Measurements from ENCODE around the gene MVB12A. TPM values are rescaled to one million over a fixed set of nuclear protein-coding genes. Genes with fewer than 3 reads are reported as not detected.
A peak's percentile ranks its signal among the peaks of the same experiment; 100 is the strongest.

MVB12A gene
- total and polyA plus RNA-seq, 9 of the 15 experiments (the other 6 are each of a cell fraction or from before 2014, with no cell fraction given) = 1.2 to 46.2 (median 22.4) TPM

DNA sequence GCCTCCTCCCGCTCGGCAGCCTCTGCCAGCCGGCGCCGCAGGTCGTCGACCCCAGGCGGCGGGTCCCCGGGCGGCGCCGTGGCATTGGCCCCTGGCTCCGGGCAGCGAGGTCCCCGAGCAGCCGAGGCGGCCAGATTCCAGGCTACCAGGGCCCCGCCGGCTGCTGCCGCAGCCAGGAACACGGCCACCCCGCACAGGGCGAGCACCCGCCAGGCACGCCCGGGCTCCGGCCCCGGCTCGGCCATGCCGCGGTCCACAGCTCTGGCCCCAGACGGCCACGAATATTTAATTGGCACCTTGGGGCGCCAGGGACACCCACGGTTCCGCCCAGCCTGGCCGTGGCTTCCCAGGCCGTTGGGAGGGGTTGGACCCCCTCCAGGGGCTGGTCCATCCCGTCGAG lies 25.9 kb upstream of the MVB12A start, which contains the start of gene CCDC194:
CCDC194 (minus strand) TSS at position 283 of the 400 bp plus-strand sequence; CDS start at position 245, 38 bp downstream.
- H3K9me3 ChIP-seq (replicated peaks; ENCODE audit: control insufficient read depth, insufficient read depth, low read depth, low read length) = peaks cover 7% of the 10 kb centered on the region
- intact Hi-C loops (cut with micrococcal nuclease) = loop anchor here (2.0 kb wide), 2 partner anchors 25 to 55 kb away; partner anchors contain the start of gene TMEM221
- no peak for ATAC-seq
- H3K4me1 ChIP-seq (replicated peaks in 1 of 2; ENCODE audit: control insufficient read depth in 2 of 2, insufficient read depth in 2 of 2, low read length in 2 of 2) = peaks cover 25 to 41% of the 10 kb centered on the region in 2 experiments
- ChIA-PET POLR2A (interaction anchor here (0.7 to 1.3 kb wide), 4 partner anchors 11 to 201 kb away, joined by 3 to 7 read pairs (median 3); partner anchors contain the start of genes BST2 and USHBP1), CTCF (ENCODE audit: low intra/inter-chr PET ratio) (interaction anchor here (0.9 to 2.0 kb wide), 3 partner anchors 26 to 72 kb away, joined by 3 to 14 read pairs (median 10); partner anchors contain the start of gene MVB12A)
- no TSS peak for BruUV-seq (replicated peaks)
- TF ChIP-seq HDAC8 (tag; IDR thresholded peaks at IDR 0.05) = no peak
- TF ChIP-seq, protein P1, sequence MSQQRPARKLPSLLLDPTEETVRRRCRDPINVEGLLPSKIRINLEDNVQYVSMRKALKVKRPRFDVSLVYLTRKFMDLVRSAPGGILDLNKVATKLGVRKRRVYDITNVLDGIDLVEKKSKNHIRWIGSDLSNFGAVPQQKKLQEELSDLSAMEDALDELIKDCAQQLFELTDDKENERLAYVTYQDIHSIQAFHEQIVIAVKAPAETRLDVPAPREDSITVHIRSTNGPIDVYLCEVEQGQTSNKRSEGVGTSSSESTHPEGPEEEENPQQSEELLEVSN (IDR thresholded peaks at IDR 0.05; ENCODE audit: borderline replicate concordance in 1 of 2, extremely low read depth in 1 of 2, insufficient read depth in 1 of 2, insufficient read length in 1 of 2, low read depth in 1 of 2, low read length in 1 of 2, poor library complexity in 1 of 2, severe bottlenecking in 1 of 2) = no peak
- peak; percentile 40; the same call in 1 of the 2 replicates for TF ChIP-seq HNRNPL (IDR thresholded peaks at IDR 0.05; ENCODE audit: low read depth, low read length)
- TF ChIP-seq POLR2G (IDR thresholded peaks at IDR 0.05; ENCODE audit: low read depth, low read length) = peak; percentile 72
- FAIRE-seq = no peak
- no peaks in the 10 kb centered on the region for H3K79me2 ChIP-seq (ENCODE audit: control insufficient read depth, insufficient read depth, low read length)
- no peaks in the 10 kb centered on the region for H3K9me1 ChIP-seq (ENCODE audit: control insufficient read depth, insufficient read depth, low read length)
- H3K9ac ChIP-seq (ENCODE audit: insufficient read depth in 1 of 2, low read depth in 2 of 2, low read length in 2 of 2) = no peak within 1 kb of the TSS
- DNase-seq (ENCODE audit: extremely low read depth in 1 of 4, low spot score in 3 of 4) = no peak
- no peaks in the 10 kb centered on the region for H4K20me1 ChIP-seq (replicated peaks; ENCODE audit: control insufficient read depth, insufficient read depth, low read length)
- no peak within 1 kb of the TSS for H3K4me3 ChIP-seq
- H3K27ac ChIP-seq (ENCODE audit: extremely low read depth, low read depth, low read length) = no peak within 1 kb of the TSS; the same call in 2 of the 3 replicates
- peaks cover 16% of the 10 kb centered on the region; the same call in 1 of the 3 replicates for H3K36me3 ChIP-seq (ENCODE audit: control insufficient read depth, insufficient read depth, low read length)
- no peak within 1 kb of the TSS for H3K4me2 ChIP-seq (ENCODE audit: insufficient read depth, low read length)
- no peak within 1 kb of the TSS for H2AFZ ChIP-seq (ENCODE audit: low read depth, low read length)
- in situ Hi-C loops (cut with MboI) = no loop called here
- 90% methylated on average over 22 of the region's 41 CpGs for WGBS (ENCODE audit: insufficient coverage, low coverage, missing lambda C conversion rate)
- H3K27me3 ChIP-seq (ENCODE audit: control insufficient read depth in 2 of 2, insufficient read depth in 2 of 2, low read length in 2 of 2) = no peaks in the 10 kb centered on the region
